Spleen (tissue), 11 donors: Measurements from ENCODE around the gene CD200. TPM values are rescaled to one million over a fixed set of nuclear protein-coding genes. Genes with fewer than 3 reads are reported as not detected.

Source experiments
- DNase-seq: peaks from one replicate; pipeline ENCODE4 v3.0.0-alpha.2; 2020
- H3K27ac ChIP-seq, 8 donors: fragments of 200-600 bp; sonication (generic) in 7 of 8; 1 replicate in 4 of 8; 2 replicates in 4 of 8; pipeline versions ENCODE4 v1.5.0 to v1.8.0; 2016 to 2021; ENCODE audit warnings: inconsistent platforms in 4 of 8, mild to moderate bottlenecking in 4 of 8, moderate library complexity in 1 of 8
- H3K27me3 ChIP-seq, 7 donors: fragments of 200-600 bp; sonication (generic) in 6 of 7; replicated peaks in 1 of 7; 1 replicate in 4 of 7; 2 replicates in 3 of 7; pipeline versions ENCODE4 v1.5.0 to v1.8.0; 2016 to 2021; ENCODE audit warnings: inconsistent platforms in 3 of 7, mild to moderate bottlenecking in 1 of 7
- H3K36me3 ChIP-seq, 6 donors: fragments of 200-600 bp; sonication (generic) in 5 of 6; 1 replicate in 4 of 6; 2 replicates in 2 of 6; pipeline versions ENCODE4 v1.5.0 to v1.8.0; 2016 to 2021; ENCODE audit warnings: inconsistent platforms in 2 of 6
- H3K4me1 ChIP-seq, 6 donors: fragments of 200-600 bp; sonication (generic) in 5 of 6; 1 replicate in 3 of 6; 2 replicates in 3 of 6; pipeline versions ENCODE4 v1.5.0 to v1.8.0; 2016 to 2021; ENCODE audit warnings: inconsistent platforms in 3 of 6
- H3K4me3 ChIP-seq, 8 donors: fragments of 200-600 bp; sonication (generic) in 7 of 8; 1 replicate in 4 of 8; 2 replicates in 4 of 8; pipeline versions ENCODE4 v1.5.0 to v1.8.0; 2016 to 2021; ENCODE audit warnings: inconsistent platforms in 4 of 8, mild to moderate bottlenecking in 4 of 8, moderate library complexity in 2 of 8
- H3K9me3 ChIP-seq, 8 donors: fragments of 200-600 bp; sonication (generic) in 7 of 8; 1 replicate in 4 of 8; 2 replicates in 4 of 8; pipeline versions ENCODE4 v1.5.0 to v1.8.0; 2016 to 2021; ENCODE audit warnings: inconsistent platforms in 4 of 8
- POLR2A ChIP-seq, 3 donors: fragments of 450-650 bp; IDR thresholded peaks; one replicate each; pipeline ENCODE4 v1.5.1; 2017; ENCODE audit warnings: antibody characterized with exemption in 3 of 3, mild to moderate bottlenecking in 1 of 3
- POLR2AphosphoS5 ChIP-seq, 3 donors: sonication (generic); formaldehyde crosslinking; IDR thresholded peaks; one replicate each; pipeline ENCODE4 v1.5.1; 2017; ENCODE audit warnings: antibody characterized with exemption in 3 of 3
- WGBS, 5 donors: extraction: QIAGEN DNeasy Blood & Tissue Kit in 3 of 5; methylation state at CpG; one replicate each; pipeline versions ENCODE4 v1.1.5 to v1.1.7; 2013 to 2018; 5-methylcytosine and 5-hydroxymethylcytosine counted together
- intact Hi-C: fragments of 100-400 bp; cut with DNase I; formaldehyde crosslinking; loops from one replicate; pipeline ENCODE4 v1.15.0; 2023; ENCODE audit warnings: low total_unique reads
- polyA plus RNA-seq, 3 donors: library from polyadenylated mRNA; stranded (reverse); fragments of 200-250 nt; gene quantifications; one replicate each; pipeline ENCODE4 v1.2.1, GENCODE V29; 2013
- total RNA-seq, 7 donors: library from RNA; depleted of rRNA in 3 of 7; stranded (reverse); fragments of >200 nt in 3 of 7; fragmentation: NEBNext Ultra II Directional in 4 of 7; extraction: Animal tissue kit (Norgen Biotek cat#: 25700) in 4 of 7; gene quantifications; one replicate each; pipeline versions ENCODE4 v1.1.0 to v1.2.1, GENCODE V29; 2016 to 2021
- TF ChIP-seq, protein P1 (sequence below), 11 experiments: fragments of 200-600 bp in 7 of 11; fragments of 450-650 bp in 4 of 11; sonication (generic) in 4 of 11; IDR thresholded peaks in 8 of 11; conservative IDR thresholded peaks in 3 of 11; 1 replicate in 7 of 11; 2 replicates in 4 of 11; pipeline versions ENCODE4 v1.4.0 to v1.8.0; 2016 to 2021; ENCODE audit warnings: antibody characterized with exemption in 11 of 11, inconsistent platforms in 4 of 11, mild to moderate bottlenecking in 1 of 11
- donor health status: healthy with polysubstance abuse.
- donor health status: DM: no; HTN: no; CAD: no; lungs with moderate emphysema.
- donor health status: DM: no; HTN: no; CAD: no.
- donor health status: Bipolar disorder and iron deficiency.
- donor health status: healthy.
- donor health status: DM: no; HTN: no; CAD: no.
- donor health status: DM: yes; HTN: yes; CAD: no.

The CD200 gene
- total and polyA plus RNA-seq, 10 donors = 4.3 to 13.1 (median 6.6) TPM

GRCh38 chr3:112351036-112351435 lies 18.1 kb downstream of the CD200 start:
- no peak for DNase-seq
- 52 to 74% (median 64%) methylated on average over 1 of the region's 1 CpG for WGBS, 5 donors
- H3K4me1 ChIP-seq = peaks cover 0 to 4% (median 0%) of the 10 kb centered on the region in 6 donors
- no peaks in the 10 kb centered on the region for H3K9me3 ChIP-seq
- no peak for TF ChIP-seq POLR2AphosphoS5 (IDR thresholded peaks at IDR 0.05)
- TF ChIP-seq POLR2A (IDR thresholded peaks at IDR 0.05) = no peak
- TF ChIP-seq, protein P1, sequence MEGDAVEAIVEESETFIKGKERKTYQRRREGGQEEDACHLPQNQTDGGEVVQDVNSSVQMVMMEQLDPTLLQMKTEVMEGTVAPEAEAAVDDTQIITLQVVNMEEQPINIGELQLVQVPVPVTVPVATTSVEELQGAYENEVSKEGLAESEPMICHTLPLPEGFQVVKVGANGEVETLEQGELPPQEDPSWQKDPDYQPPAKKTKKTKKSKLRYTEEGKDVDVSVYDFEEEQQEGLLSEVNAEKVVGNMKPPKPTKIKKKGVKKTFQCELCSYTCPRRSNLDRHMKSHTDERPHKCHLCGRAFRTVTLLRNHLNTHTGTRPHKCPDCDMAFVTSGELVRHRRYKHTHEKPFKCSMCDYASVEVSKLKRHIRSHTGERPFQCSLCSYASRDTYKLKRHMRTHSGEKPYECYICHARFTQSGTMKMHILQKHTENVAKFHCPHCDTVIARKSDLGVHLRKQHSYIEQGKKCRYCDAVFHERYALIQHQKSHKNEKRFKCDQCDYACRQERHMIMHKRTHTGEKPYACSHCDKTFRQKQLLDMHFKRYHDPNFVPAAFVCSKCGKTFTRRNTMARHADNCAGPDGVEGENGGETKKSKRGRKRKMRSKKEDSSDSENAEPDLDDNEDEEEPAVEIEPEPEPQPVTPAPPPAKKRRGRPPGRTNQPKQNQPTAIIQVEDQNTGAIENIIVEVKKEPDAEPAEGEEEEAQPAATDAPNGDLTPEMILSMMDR (IDR thresholded peaks at IDR 0.05 in 8 of 11, conservative IDR thresholded peaks at IDR 0.05 in 3 of 11) = no peak
- no peaks in the 10 kb centered on the region for H3K27me3 ChIP-seq
- intact Hi-C loops = no loop called here
- H3K36me3 ChIP-seq = peaks cover 0 to 12% (median 0%) of the 10 kb centered on the region in 6 donors
- no peak overlapping the region for H3K27ac ChIP-seq
- H3K4me3 ChIP-seq = no peak overlapping the region

GRCh38 chr3:112351823-112352222 lies 18.9 kb downstream of the CD200 start:
- Histone ChIP-seq H3K4me1 (peaks cover 0 to 4% (median 0%) of the 10 kb centered on the region in 6 donors), H3K9me3 (no peaks in the 10 kb centered on the region), H3K36me3 (peaks cover 0 to 5% (median 0%) of the 10 kb centered on the region in 6 donors), H3K27me3 (no peaks in the 10 kb centered on the region), H3K4me3 (no peak overlapping the region), H3K27ac (no peak overlapping the region)
- no peak for TF ChIP-seq POLR2A (IDR thresholded peaks at IDR 0.05)
- TF ChIP-seq, protein P1 (IDR thresholded peaks at IDR 0.05 in 8 of 11, conservative IDR thresholded peaks at IDR 0.05 in 3 of 11) = no peak
- no peak for TF ChIP-seq POLR2AphosphoS5 (IDR thresholded peaks at IDR 0.05)
- no peak for DNase-seq
- 65 to 88% (median 76%) methylated on average over 2 of the region's 2 CpGs for WGBS, 5 donors
- intact Hi-C loops = no loop called here

DNA sequence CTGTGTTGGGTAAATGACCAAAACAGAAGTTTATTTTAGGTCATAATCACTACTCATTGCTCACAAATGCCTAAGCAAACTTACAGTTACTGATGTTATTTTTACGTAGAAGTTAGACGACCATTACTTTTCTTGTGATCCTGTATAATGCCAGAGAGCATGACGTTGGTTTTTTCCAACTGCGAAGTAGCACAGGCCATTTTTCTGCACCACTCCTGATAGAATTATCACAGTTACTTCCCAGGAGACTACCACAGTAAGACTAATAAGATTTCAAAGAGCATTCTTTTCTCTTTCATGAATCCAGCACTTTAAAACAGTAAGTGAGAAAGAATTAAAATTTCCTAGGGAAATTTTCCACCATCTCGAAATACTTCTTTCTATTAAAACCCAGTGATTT lies 19.8 kb downstream of the CD200 start:
- WGBS, 5 donors = 88 to 98% (median 93%) methylated on average over 5 of the region's 5 CpGs
- DNase-seq = no peak
- H3K4me1 ChIP-seq = peaks cover 0 to 10% (median 1%) of the 10 kb centered on the region in 6 donors
- TF ChIP-seq, protein P1 (IDR thresholded peaks at IDR 0.05 in 8 of 11, conservative IDR thresholded peaks at IDR 0.05 in 3 of 11) = no peak
- no peak for TF ChIP-seq POLR2AphosphoS5 (IDR thresholded peaks at IDR 0.05)
- TF ChIP-seq POLR2A (IDR thresholded peaks at IDR 0.05) = no peak
- intact Hi-C loops = no loop called here
- no peaks in the 10 kb centered on the region for H3K36me3 ChIP-seq
- H3K9me3 ChIP-seq = no peaks in the 10 kb centered on the region
- no peaks in the 10 kb centered on the region for H3K27me3 ChIP-seq
- no peak overlapping the region for H3K27ac ChIP-seq
- H3K4me3 ChIP-seq = no peak overlapping the region

DNA sequence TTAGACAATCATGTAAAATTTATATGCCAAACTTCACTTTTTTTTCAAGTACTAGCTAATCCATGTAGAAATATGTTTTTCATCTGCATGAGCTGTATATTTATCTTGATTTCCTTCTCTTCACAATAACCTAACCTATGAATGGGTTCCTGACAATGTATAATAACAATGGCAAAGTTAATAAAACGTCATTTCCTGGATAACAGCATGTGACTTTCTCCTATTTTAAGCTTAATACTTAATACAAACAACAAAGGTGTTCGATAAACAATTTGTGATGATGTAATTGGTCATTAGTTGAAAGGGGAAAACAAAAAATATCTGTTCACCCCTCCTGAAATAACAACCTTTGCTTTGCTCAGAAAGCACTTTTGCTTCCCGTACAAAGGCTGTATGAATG lies 20.4 kb downstream of the CD200 start:
- H3K9me3 ChIP-seq = no peaks in the 10 kb centered on the region
- no peaks in the 10 kb centered on the region for H3K27me3 ChIP-seq
- H3K4me3 ChIP-seq = no peak overlapping the region
- H3K36me3 ChIP-seq = no peaks in the 10 kb centered on the region
- intact Hi-C loops = no loop called here
- TF ChIP-seq POLR2AphosphoS5 (IDR thresholded peaks at IDR 0.05) = no peak
- TF ChIP-seq, protein P1 (IDR thresholded peaks at IDR 0.05 in 8 of 11, conservative IDR thresholded peaks at IDR 0.05 in 3 of 11) = no peak
- no peak for TF ChIP-seq POLR2A (IDR thresholded peaks at IDR 0.05)
- peaks cover 0 to 16% (median 7%) of the 10 kb centered on the region in 6 donors for H3K4me1 ChIP-seq
- WGBS, 5 donors = 75 to 84% (median 80%) methylated on average over 3 of the region's 3 CpGs
- DNase-seq = no peak
- no peak overlapping the region for H3K27ac ChIP-seq
